Measurements from ENCODE around the gene APC2.

- no peak for TF ChIP-seq CTCF (IDR thresholded peaks at IDR 0.05; ENCODE audit: low read depth, low read length, poor library complexity, severe bottlenecking)
- TF ChIP-seq EZH2phosphoT487 (IDR thresholded peaks at IDR 0.05; ENCODE audit: borderline replicate concordance, low read length) = no peak
These were observed 47.0 kb downstream of the APC2 start for GRCh38 chr19:1496714-1497577.

Measured in DOHH2 (cell line).